B cell (primary cell): ENCODE measurements around the gene ITFG1. TPM values are rescaled to one million over a fixed set of nuclear protein-coding genes. Genes with fewer than 3 reads are reported as not detected.

Experiments
- ATAC-seq: fragments of 200-7000 bp; cut with Tn5 transposase; one replicate; pipeline ENCODE4 v1.10.0; 2021; ENCODE audit warnings: low read depth, mild to moderate bottlenecking, moderate number of reproducible peaks, moderate library complexity
- CTCF ChIA-PET: fragments of 350-600 bp; sonication (Branson Sonifier 250); formaldehyde crosslinking; loops from one replicate; lab custom pipeline; 2021; ENCODE audit warnings: antibody characterized with exemption, inconsistent platforms; lab: Charles Lee
- POLR2A ChIA-PET: fragments of 350-600 bp; sonication (Branson Sonifier 250); formaldehyde crosslinking; loops from one replicate; lab custom pipeline; 2021; ENCODE audit warnings: antibody characterized with exemption; lab: Charles Lee
- DNase-seq: peaks from one replicate; pipeline ENCODE4 v3.0.0; 2013
- H2AFZ ChIP-seq: 2 replicates; pipeline ENCODE4 v1.6.1; 2012; ENCODE audit warnings: mild to moderate bottlenecking, low read depth, low read length; ENCODE audit not compliant: insufficient read depth, poor library complexity, severe bottlenecking
- H3K27ac ChIP-seq, 2 donors: 1 replicate in 1 of 2; 2 replicates in 1 of 2; pipeline ENCODE4 v1.5.1; 2012 to 2013; ENCODE audit warnings: low read length in 2 of 2, mild to moderate bottlenecking in 2 of 2, moderate library complexity in 1 of 2
- H3K27me3 ChIP-seq, 4 experiments: fragments of 200-600 bp in 1 of 4; sonication (generic) in 1 of 4; replicated peaks in 1 of 4; 1 replicate in 2 of 4; 2 replicates in 2 of 4; pipeline versions ENCODE4 v1.6.1 to v1.7.0; 2013 to 2016; ENCODE audit warnings: low read length in 3 of 4, mild to moderate bottlenecking in 2 of 4, mixed read lengths in 1 of 4, moderate library complexity in 1 of 4; ENCODE audit not compliant: insufficient read depth in 4 of 4, control insufficient read depth in 3 of 4; ENCODE audit errors: control extremely low read depth in 1 of 4
- H3K36me3 ChIP-seq, 2 experiments: replicated peaks in 1 of 2; 1 replicate in 1 of 2; 2 replicates in 1 of 2; pipeline versions ENCODE4 v1.6.1 to v1.7.1; 2013; ENCODE audit warnings: low read length in 1 of 2; ENCODE audit not compliant: insufficient read depth in 2 of 2, control insufficient read depth in 1 of 2; ENCODE audit errors: control extremely low read depth in 1 of 2, extremely low read depth in 1 of 2
- H3K4me1 ChIP-seq, 2 donors: fragments of 200-600 bp in 1 of 2; sonication (generic) in 1 of 2; 1 replicate in 1 of 2; 2 replicates in 1 of 2; pipeline versions ENCODE4 v1.5.1 to v1.6.1; 2013 to 2017; ENCODE audit warnings: low read length in 2 of 2; ENCODE audit not compliant: control insufficient read depth in 2 of 2, insufficient read depth in 2 of 2
- H3K4me2 ChIP-seq: replicated peaks from 2 replicates; pipeline ENCODE3; 2012; ENCODE audit warnings: mild to moderate bottlenecking, low read depth, low read length; ENCODE audit not compliant: poor library complexity, severe bottlenecking
- H3K4me3 ChIP-seq, 5 experiments: fragments of 200-600 bp in 1 of 5; sonication (generic) in 1 of 5; 1 replicate in 3 of 5; 2 replicates in 2 of 5; pipeline versions ENCODE4 v1.5.1 to v1.7.0; 2011 to 2016; ENCODE audit warnings: low read length in 4 of 5, mild to moderate bottlenecking in 4 of 5, low read depth in 2 of 5, control low read depth in 1 of 5, moderate library complexity in 1 of 5; ENCODE audit not compliant: insufficient read depth in 1 of 5; ENCODE audit errors: control extremely low read depth in 1 of 5, extremely low read depth in 1 of 5
- H3K79me2 ChIP-seq: fragments of 200-600 bp; sonication (generic); one replicate; pipeline ENCODE4 v1.6.0; 2016; ENCODE audit warnings: low read length; ENCODE audit not compliant: control insufficient read depth, insufficient read depth
- H3K9ac ChIP-seq: fragments of 200-600 bp; sonication (generic); 2 replicates; pipeline ENCODE4 v1.6.1; 2017; ENCODE audit warnings: mild to moderate bottlenecking, low read length, moderate library complexity
- H3K9me3 ChIP-seq, 3 donors: one replicate each; pipeline versions ENCODE4 v1.6.1 to v1.7.1; 2013; ENCODE audit warnings: low read length in 2 of 3; ENCODE audit not compliant: control insufficient read depth in 2 of 3, insufficient read depth in 1 of 3; ENCODE audit errors: control extremely low read depth in 1 of 3
- H4K20me1 ChIP-seq: 2 replicates; pipeline ENCODE4 v1.6.0; 2012; ENCODE audit warnings: mild to moderate bottlenecking, low read length; ENCODE audit not compliant: insufficient read depth, control insufficient read depth, poor library complexity, severe bottlenecking
- H3K27ac Mint-ChIP-seq: one replicate; pipeline ENCODE4 v1.8.0; 2021; ENCODE audit warnings: mixed read lengths
- H3K27me3 Mint-ChIP-seq: one replicate; pipeline ENCODE4 v1.8.0; 2021; ENCODE audit warnings: mixed read lengths
- H3K4me1 Mint-ChIP-seq: one replicate; pipeline ENCODE4 v1.8.0; 2021; ENCODE audit warnings: mixed read lengths
- H3K4me3 Mint-ChIP-seq: one replicate; pipeline ENCODE4 v1.8.0; 2021; ENCODE audit warnings: mixed read lengths
- H3K9me3 Mint-ChIP-seq: one replicate; pipeline ENCODE4 v1.8.0; 2022; ENCODE audit warnings: mixed read lengths; ENCODE audit not compliant: insufficient read depth
- CTCF ChIP-seq: fragments of 200-600 bp; IDR thresholded peaks from one replicate; pipeline ENCODE4 v1.8.0; 2022; ENCODE audit warnings: antibody characterized with exemption, mild to moderate bottlenecking
- EZH2 ChIP-seq: IDR thresholded peaks from 2 replicates; pipeline ENCODE4 v1.6.1; 2012; ENCODE audit warnings: borderline replicate concordance, low read depth, mild to moderate bottlenecking, moderate library complexity, low read length; ENCODE audit not compliant: insufficient read depth, poor library complexity, severe bottlenecking
- WGBS: methylation state at CpG from one replicate; pipeline ENCODE4 v1.1.5; 2013; ENCODE audit warnings: missing lambda C conversion rate; ENCODE audit not compliant: insufficient coverage; 5-methylcytosine and 5-hydroxymethylcytosine counted together
- intact Hi-C: fragments of 100-400 bp; cut with micrococcal nuclease; formaldehyde crosslinking; loops from one replicate; pipeline ENCODE4 v1.10.0; 2022
- polyA plus RNA-seq: library from polyadenylated mRNA; depleted of rRNA; stranded (reverse); fragments of >200 nt; gene quantifications from 2 replicates; pipeline ENCODE4 v1.2.3, GENCODE V29; 2012
- total RNA-seq, 2 donors: library from RNA; stranded (reverse); fragments of 120-200 nt in 1 of 2; gene quantifications; 1 replicate in 1 of 2; 2 replicates in 1 of 2; pipeline versions ENCODE4 v1.2.3 to v1.2.4, GENCODE V29; 2013 to 2022

Gene ITFG1
- total and polyA plus RNA-seq, 2 donors (not counting 1 experiment from before 2014, with no cell fraction given): 9.7 to 40.4 TPM

- TF ChIP-seq EZH2: no peak
- peak; percentile 79 for TF ChIP-seq CTCF
- Histone ChIP-seq H3K9me3 (no peaks in the 10 kb centered on the region), H3K4me2 (no peak overlapping the region), H3K36me3 (peaks cover 10 to 14% of the 10 kb centered on the region in 2 experiments), H4K20me1 (no peaks in the 10 kb centered on the region), H3K4me3 (no peak overlapping the region), H2AFZ (no peak overlapping the region), H3K79me2 (no peaks in the 10 kb centered on the region), H3K27me3 (no peaks in the 10 kb centered on the region), H3K4me1 (no peaks in the 10 kb centered on the region), H3K27ac (no peak overlapping the region), H3K9ac (no peak overlapping the region)
- Mint-ChIP-seq H3K27me3 (no peaks in the 10 kb centered on the region), H3K27ac (no peak overlapping the region), H3K4me1 (no peaks in the 10 kb centered on the region), H3K9me3 (no peaks in the 10 kb centered on the region), H3K4me3 (no peak overlapping the region)
- intact Hi-C loops: no loop called here
- ATAC-seq: peak; percentile 39
- no CpG with 5 or more reads among the region's 2 CpGs for WGBS
- DNase-seq: peak; percentile 27
- ChIA-PET POLR2A (no interaction called here), CTCF (interaction anchor here (1.0 kb wide), 1 partner anchor 906 kb away, joined by 4 read pairs; no protein-coding TSS in a partner anchor)
These were observed 201.9 kb downstream of the ITFG1 start for GRCh38 chr16:47258874-47259461.

DNA sequence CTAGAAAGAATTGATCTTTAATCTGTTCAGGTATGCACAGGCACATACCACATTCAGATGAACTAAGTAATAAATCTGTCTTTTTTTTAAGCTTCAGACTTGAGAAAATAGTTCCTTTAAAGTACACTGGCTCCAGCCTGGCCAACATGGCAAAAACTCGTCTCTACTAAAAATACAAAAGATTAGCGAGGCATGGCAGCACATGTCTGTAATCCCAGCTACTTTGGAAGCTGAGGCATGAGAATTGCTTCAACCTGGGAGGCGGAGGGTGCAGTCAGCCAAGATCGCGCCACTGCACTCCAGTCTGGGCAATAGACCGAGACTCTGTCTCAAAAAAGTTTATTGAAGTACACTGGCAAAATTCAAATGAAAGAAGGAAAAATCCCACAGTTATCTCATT, 206.1 kb downstream of the ITFG1 start:
- no peaks in the 10 kb centered on the region for H4K20me1 ChIP-seq
- ATAC-seq: no peak
- H3K9me3 ChIP-seq: no peaks in the 10 kb centered on the region
- no peaks in the 10 kb centered on the region for H3K4me1 Mint-ChIP-seq
- H3K9ac ChIP-seq: no peak overlapping the region
- no peaks in the 10 kb centered on the region for H3K4me1 ChIP-seq
- no peaks in the 10 kb centered on the region for H3K27me3 Mint-ChIP-seq
- H3K4me2 ChIP-seq: no peak overlapping the region
- CTCF ChIA-PET: no interaction called here
- H3K4me3 Mint-ChIP-seq: no peak overlapping the region
- H3K27me3 ChIP-seq: no peaks in the 10 kb centered on the region
- no peak overlapping the region for H3K27ac Mint-ChIP-seq
- no peaks in the 10 kb centered on the region for H3K79me2 ChIP-seq
- no peak overlapping the region for H3K27ac ChIP-seq
- POLR2A ChIA-PET: no interaction called here
- H3K36me3 ChIP-seq: peaks cover 10 to 11% of the 10 kb centered on the region in 2 experiments
- TF ChIP-seq EZH2: no peak
- no peak for TF ChIP-seq CTCF
- intact Hi-C loops: no loop called here
- 97% methylated on average over 6 of the region's 6 CpGs for whole genome bisulfite sequencing
- no peak overlapping the region for H2AFZ ChIP-seq
- no peaks in the 10 kb centered on the region for H3K9me3 Mint-ChIP-seq
- no peak overlapping the region for H3K4me3 ChIP-seq
- no peak for DNase-seq
